WTC11 (cell line): ENCODE data around the gene SLFN14. TPM values are rescaled to one million over a fixed set of nuclear protein-coding genes. Genes with fewer than 3 reads are reported as not detected.
"Not testable (repeated sequence)": the region's sequence is repeated elsewhere in the genome, so short reads cannot be mapped to it uniquely, and the experiment has no call there.

ENCODE experiments used
- ATAC-seq: fragments of 200-7000 bp; cut with Tn5 transposase; 2 replicates; pipeline ENCODE4 v1.10.0; 2021; ENCODE audit warnings: mild to moderate bottlenecking, moderate library complexity
- CTCF ChIA-PET: fragments of 300-600 bp; sonication (Branson Sonifier 250); formaldehyde crosslinking; loops from one replicate; lab custom pipeline; 2021; ENCODE audit warnings: antibody characterized with exemption; lab: Charles Lee
- POLR2A ChIA-PET: fragments of 350-600 bp; sonication (Branson Sonifier 250); formaldehyde crosslinking; loops from one replicate; lab custom pipeline; 2021; ENCODE audit warnings: antibody characterized with exemption; lab: Charles Lee
- DNase-seq: peaks from one replicate; pipeline ENCODE4 v3.0.0; 2021; ENCODE audit warnings: low spot score
- H3K27ac Mint-ChIP-seq: 2 replicates; pipeline ENCODE4 v1.8.0; 2021; ENCODE audit warnings: mixed read lengths
- H3K27me3 Mint-ChIP-seq: 2 replicates; pipeline ENCODE4 v1.8.0; 2021; ENCODE audit warnings: low read depth, mild to moderate bottlenecking, moderate library complexity, mixed read lengths
- H3K36me3 Mint-ChIP-seq: 2 replicates; pipeline ENCODE4 v1.8.0; 2021; ENCODE audit warnings: mixed read lengths
- H3K4me1 Mint-ChIP-seq: 2 replicates; pipeline ENCODE4 v1.8.0; 2022; ENCODE audit warnings: mixed read lengths
- H3K4me3 Mint-ChIP-seq: 2 replicates; pipeline ENCODE4 v1.8.0; 2021; ENCODE audit warnings: mild to moderate bottlenecking, moderate library complexity, mixed read lengths
- H3K9me3 Mint-ChIP-seq: 2 replicates; pipeline ENCODE4 v1.8.0; 2021; ENCODE audit warnings: mixed read lengths
- ARID4B ChIP-seq: sonication (generic); formaldehyde crosslinking; IDR thresholded peaks from 2 replicates; pipeline ENCODE4 v1.8.0; 2023; ENCODE audit warnings: missing genetic modification reagents, mild to moderate bottlenecking, borderline replicate concordance
- ATF1 ChIP-seq: sonication (generic); formaldehyde crosslinking; IDR thresholded peaks from 2 replicates; pipeline ENCODE4 v1.8.1; 2023; ENCODE audit warnings: mild to moderate bottlenecking, moderate library complexity, missing genetic modification reagents
- CREB1 ChIP-seq: sonication (generic); formaldehyde crosslinking; IDR thresholded peaks from 2 replicates; pipeline ENCODE4 v1.8.0; 2023; ENCODE audit warnings: mild to moderate bottlenecking, missing genetic modification reagents
- E2F1 ChIP-seq: sonication (generic); formaldehyde crosslinking; IDR thresholded peaks from 2 replicates; pipeline ENCODE4 v1.8.0; 2022; ENCODE audit warnings: mild to moderate bottlenecking, missing genetic modification reagents
- E2F4 ChIP-seq: sonication (generic); formaldehyde crosslinking; IDR thresholded peaks from 2 replicates; pipeline ENCODE4 v1.8.1; 2022; ENCODE audit warnings: low read depth, mild to moderate bottlenecking, moderate library complexity, missing genetic modification reagents, borderline replicate concordance
- E2F5 ChIP-seq: sonication (generic); formaldehyde crosslinking; IDR thresholded peaks from 2 replicates; pipeline ENCODE4 v1.8.1; 2022; ENCODE audit warnings: mild to moderate bottlenecking, moderate library complexity, missing genetic modification reagents
- ELF4 ChIP-seq: sonication (generic); formaldehyde crosslinking; IDR thresholded peaks from 2 replicates; pipeline ENCODE4 v1.8.1; 2022; ENCODE audit warnings: low read depth, mild to moderate bottlenecking, moderate library complexity, missing genetic modification reagents
- GRHL2 ChIP-seq: fragments of 250-450 bp; sonication (Bioruptor Pico); IDR thresholded peaks from 2 replicates; pipeline ENCODE4 v1.8.0; 2022; ENCODE audit warnings: mild to moderate bottlenecking, moderate library complexity; ENCODE audit not compliant: insufficient replicate concordance, severe bottlenecking
- HMGA2 ChIP-seq: fragments of 250-450 bp; sonication (Bioruptor Pico); IDR thresholded peaks from 2 replicates; pipeline ENCODE4 v1.4.0; 2021; ENCODE audit warnings: mild to moderate bottlenecking, moderate library complexity
- MXD4 ChIP-seq: fragments of 250-450 bp; sonication (Bioruptor Pico); IDR thresholded peaks from 2 replicates; pipeline ENCODE4 v1.8.0; 2021; ENCODE audit warnings: mild to moderate bottlenecking, moderate library complexity, borderline replicate concordance
- NFATC4 ChIP-seq: fragments of 250-450 bp; sonication (Bioruptor Pico); IDR thresholded peaks from 2 replicates; pipeline ENCODE4 v1.9.0; 2021; ENCODE audit warnings: mild to moderate bottlenecking
- NFE2L1 ChIP-seq: sonication (generic); formaldehyde crosslinking; IDR thresholded peaks from 2 replicates; pipeline ENCODE4 v1.8.1; 2023; ENCODE audit warnings: missing genetic modification reagents
- NR1H2 ChIP-seq: sonication (generic); formaldehyde crosslinking; IDR thresholded peaks from 2 replicates; pipeline ENCODE4 v1.9.0; 2021; ENCODE audit warnings: mild to moderate bottlenecking, moderate library complexity, missing genetic modification reagents
- SMAD4 ChIP-seq: sonication (generic); formaldehyde crosslinking; IDR thresholded peaks from 2 replicates; pipeline ENCODE4 v1.8.0; 2022; ENCODE audit warnings: mild to moderate bottlenecking, missing genetic modification reagents
- SOX15 ChIP-seq: fragments of 250-450 bp; sonication (Bioruptor Pico); IDR thresholded peaks from 2 replicates; pipeline ENCODE4 v1.9.0; 2021; ENCODE audit warnings: mild to moderate bottlenecking
- TEAD1 ChIP-seq: sonication (generic); formaldehyde crosslinking; IDR thresholded peaks from 2 replicates; pipeline ENCODE4 v1.8.0; 2022; ENCODE audit warnings: mild to moderate bottlenecking, missing genetic modification reagents
- USF2 ChIP-seq: sonication (generic); formaldehyde crosslinking; IDR thresholded peaks from 2 replicates; pipeline ENCODE4 v1.8.1; 2023; ENCODE audit warnings: mild to moderate bottlenecking, missing genetic modification reagents, moderate library complexity
- ZNF219 ChIP-seq: sonication (generic); formaldehyde crosslinking; IDR thresholded peaks from 2 replicates; pipeline ENCODE4 v1.8.0; 2023; ENCODE audit warnings: missing genetic modification reagents, mild to moderate bottlenecking, borderline replicate concordance
- ZNF317 ChIP-seq: sonication (generic); formaldehyde crosslinking; IDR thresholded peaks from 2 replicates; pipeline ENCODE4 v1.8.1; 2023; ENCODE audit warnings: low read depth, mild to moderate bottlenecking, moderate library complexity, missing genetic modification reagents, borderline replicate concordance
- total RNA-seq: library from RNA; stranded (reverse); gene quantifications from 3 replicates; pipeline ENCODE4 v1.2.3, GENCODE V29; 2021

Gene SLFN14
- total RNA-seq, 1 experiment from 2014 or later, result not detected

GRCh38 chr17:35519439-35519838, 41.2 kb downstream of the SLFN14 start:
- Mint-ChIP-seq H3K27me3 (peaks cover 63% of the 10 kb centered on the region), H3K36me3 (no peaks in the 10 kb centered on the region), H3K4me1 (peaks cover 4% of the 10 kb centered on the region), H3K27ac (no peak overlapping the region), H3K4me3 (no peak overlapping the region), H3K9me3 (no peaks in the 10 kb centered on the region)
- ChIA-PET CTCF (no interaction called here), POLR2A (no interaction called here)
- ATAC-seq, result no peak
- TF ChIP-seq E2F1 (CRISPR knock-in tag), result no peak
- DNase-seq, result no peak

GRCh38 chr17:35518431-35518830, 42.2 kb downstream of the SLFN14 start:
- ATAC-seq, H3K36me3 Mint-ChIP-seq, POLR2A ChIA-PET, H3K27ac Mint-ChIP-seq, H3K4me3 Mint-ChIP-seq, H3K9me3 Mint-ChIP-seq, DNase-seq, H3K4me1 Mint-ChIP-seq: not testable (repeated sequence)
- CTCF ChIA-PET, result interaction anchor here (0.6 kb wide), 1 partner anchor 348 kb away, joined by 3 read pairs; no protein-coding TSS in a partner anchor
- H3K27me3 Mint-ChIP-seq, result peaks cover 64% of the 10 kb centered on the region

GRCh38 chr17:35515027-35515426, 45.6 kb downstream of the SLFN14 start:
- Mint-ChIP-seq H3K4me1 (no peaks in the 10 kb centered on the region), H3K4me3 (no peak overlapping the region), H3K9me3 (peaks cover 7% of the 10 kb centered on the region), H3K27ac (no peak overlapping the region), H3K27me3 (peaks cover 69% of the 10 kb centered on the region), H3K36me3 (no peaks in the 10 kb centered on the region)
- ChIA-PET CTCF (no interaction called here), POLR2A (interaction anchor here (0.7 kb wide), 1 partner anchor 856 kb away, joined by 4 read pairs; no protein-coding TSS in a partner anchor)
- DNase-seq, result no peak
- TF ChIP-seq CREB1 (CRISPR knock-in tag), result no peak
- no peak for TF ChIP-seq NFE2L1 (CRISPR knock-in tag)
- TF ChIP-seq ZNF219 (CRISPR knock-in tag), result no peak
- TF ChIP-seq MXD4 (CRISPR knock-in tag), result no peak
- no peak for TF ChIP-seq NR1H2 (CRISPR knock-in tag)
- TF ChIP-seq GRHL2, result no peak
- TF ChIP-seq NFATC4, result no peak
- no peak for TF ChIP-seq E2F4
- TF ChIP-seq E2F5 (CRISPR knock-in tag), result no peak
- no peak for TF ChIP-seq SOX15
- no peak for TF ChIP-seq SMAD4 (CRISPR knock-in tag)
- no peak for TF ChIP-seq ZNF317
- no peak for TF ChIP-seq ARID4B (CRISPR knock-in tag)
- no peak for TF ChIP-seq HMGA2 (CRISPR knock-in tag)
- no peak for TF ChIP-seq ATF1 (CRISPR knock-in tag)
- no peak for TF ChIP-seq TEAD1 (CRISPR knock-in tag)
- no peak for TF ChIP-seq USF2 (CRISPR knock-in tag)
- no peak for TF ChIP-seq ELF4 (CRISPR knock-in tag)
- ATAC-seq, result no peak
